Urothelium cell line (cell line): Measurements from ENCODE around the gene CPNE2.
A peak's percentile ranks its signal among the peaks of the same experiment; 100 is the strongest.
"Not testable (repeated sequence)": the region's sequence is repeated elsewhere in the genome, so short reads cannot be mapped to it uniquely, and the experiment has no call there.

Experiments used
- DNase-seq: peaks from one replicate; pipeline ENCODE4 v3.0.0; 2011; ENCODE audit warnings: low spot score, mixed read lengths
- FAIRE-seq: peaks from 2 replicates; lab custom pipeline; 2011; peaks lifted over from hg19 to GRCh38; lab: Jason Lieb, UNC

The CPNE2 gene

DNA sequence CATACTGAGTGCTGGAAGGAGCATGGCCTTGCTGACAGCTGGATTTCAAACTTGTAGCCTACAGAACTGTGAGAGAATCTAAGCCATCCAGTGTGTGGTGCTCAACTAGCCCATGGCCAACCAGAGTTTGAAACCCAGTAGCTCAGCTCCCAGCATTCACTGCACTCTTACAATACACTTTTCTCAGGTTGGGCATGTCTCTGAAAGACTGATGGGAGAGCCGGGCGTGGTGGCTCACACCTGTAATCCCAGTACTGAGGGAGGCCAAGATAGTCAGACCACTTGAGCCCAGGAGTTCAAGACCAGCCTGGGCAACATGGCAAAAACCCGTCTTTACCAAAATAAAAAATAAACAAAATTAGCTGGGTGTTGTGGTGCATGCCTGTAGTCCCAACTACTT lies 3.8 kb downstream of the CPNE2 start:
- FAIRE-seq (no peak), DNase-seq (no peak)

- FAIRE-seq (no peak), DNase-seq (no peak)
Observed at GRCh38 chr16:57096793-57097192, 4.4 kb downstream of the CPNE2 start.

- DNase-seq, result no peak
- FAIRE-seq, result no peak
Observed at GRCh38 chr16:57098188-57098841, 5.9 kb downstream of the CPNE2 start.

DNA sequence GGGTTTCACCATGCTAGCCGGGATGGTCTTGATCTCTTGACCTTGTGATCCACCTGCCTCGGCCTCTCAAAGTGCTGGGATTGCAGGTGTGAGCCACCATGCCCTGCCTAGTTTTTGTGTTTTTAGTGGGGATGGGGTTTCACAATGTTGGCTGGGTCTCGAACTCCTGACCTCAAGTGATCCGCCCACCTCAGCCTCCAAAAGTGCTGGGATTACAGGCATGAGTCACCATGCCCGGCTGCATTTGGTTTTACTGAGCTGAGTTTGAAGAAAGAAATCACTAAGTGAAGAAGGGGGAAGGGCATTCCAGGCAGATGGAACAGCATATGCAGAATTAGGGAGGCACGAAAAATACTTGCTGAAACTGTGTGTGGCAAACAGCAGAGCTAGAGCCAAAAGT lies 7.6 kb downstream of the CPNE2 start:
- FAIRE-seq, DNase-seq: not testable (repeated sequence)

GRCh38 chr16:57100445-57100844 lies 8.1 kb downstream of the CPNE2 start:
- no peak for FAIRE-seq
- DNase-seq, result no peak

DNA sequence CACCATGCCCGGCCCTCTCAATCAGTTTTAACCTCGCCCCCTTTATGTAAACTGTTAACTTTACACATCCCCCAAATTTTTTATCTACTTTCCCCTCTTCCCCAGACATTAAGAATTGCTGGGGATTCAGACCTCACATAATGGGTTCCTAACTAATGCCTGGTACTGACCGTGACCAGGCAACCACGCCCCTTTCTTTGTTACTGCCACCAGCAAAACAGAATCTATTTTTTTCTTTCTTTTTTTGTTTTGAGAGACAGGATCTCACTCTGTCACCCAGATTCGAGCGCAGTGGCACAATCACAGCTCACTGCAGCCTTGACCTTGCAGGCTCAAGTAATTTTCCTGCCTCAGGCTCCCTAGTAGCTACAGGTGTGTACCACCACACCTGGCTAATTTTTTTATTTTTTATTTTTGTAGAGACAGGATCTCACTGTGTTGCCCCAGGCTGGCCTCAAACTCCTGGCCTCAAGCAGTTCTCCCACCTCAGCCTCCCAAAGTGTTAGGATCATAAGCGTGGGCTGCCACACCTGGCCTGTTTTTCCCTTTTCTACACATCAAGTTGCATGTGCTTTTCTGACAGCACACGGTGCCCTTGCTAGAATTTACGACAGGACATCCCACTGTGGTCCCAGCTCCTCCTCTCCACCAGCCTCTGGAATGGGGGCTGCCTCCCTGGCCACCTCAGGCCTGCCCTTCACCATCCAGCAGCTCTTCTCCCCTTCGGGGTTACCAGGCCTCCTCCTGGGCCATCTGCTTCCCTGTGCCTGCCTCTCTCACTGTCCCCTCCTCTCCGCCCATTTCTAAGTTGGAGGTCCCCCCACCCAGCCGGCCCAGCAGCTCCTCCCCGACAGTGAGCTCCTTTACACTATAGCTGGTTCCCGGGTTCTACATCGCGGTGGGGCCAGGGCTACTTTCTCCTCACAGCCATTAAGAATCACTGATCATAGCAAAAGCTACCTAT lies 10.8 kb downstream of the CPNE2 start:
- FAIRE-seq, result no peak
- DNase-seq, result no peak

DNA sequence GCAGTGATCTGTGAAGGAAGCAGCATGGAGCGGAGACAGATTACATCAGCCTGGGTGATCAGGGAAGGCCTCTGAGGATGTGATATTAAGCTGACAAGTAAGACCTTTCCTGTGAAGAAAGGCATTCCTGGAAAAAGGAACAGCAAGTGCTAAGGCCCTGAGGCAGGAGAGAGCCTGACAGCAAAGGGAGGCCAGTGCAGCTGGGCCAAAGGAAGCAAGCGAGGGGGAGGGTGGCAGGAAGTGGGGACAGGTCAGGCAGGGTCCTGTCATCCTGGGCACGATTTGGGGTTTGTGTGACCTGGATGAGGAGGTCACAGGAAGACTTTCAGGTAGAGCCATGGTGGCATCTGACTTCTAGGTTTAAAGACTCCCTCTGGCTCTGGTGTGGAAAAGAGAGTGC lies 12.3 kb downstream of the CPNE2 start:
- DNase-seq (no peak), FAIRE-seq (peak; percentile 27)

GRCh38 chr16:57105184-57105583 lies 12.8 kb downstream of the CPNE2 start:
- FAIRE-seq (no peak), DNase-seq (no peak)

DNA sequence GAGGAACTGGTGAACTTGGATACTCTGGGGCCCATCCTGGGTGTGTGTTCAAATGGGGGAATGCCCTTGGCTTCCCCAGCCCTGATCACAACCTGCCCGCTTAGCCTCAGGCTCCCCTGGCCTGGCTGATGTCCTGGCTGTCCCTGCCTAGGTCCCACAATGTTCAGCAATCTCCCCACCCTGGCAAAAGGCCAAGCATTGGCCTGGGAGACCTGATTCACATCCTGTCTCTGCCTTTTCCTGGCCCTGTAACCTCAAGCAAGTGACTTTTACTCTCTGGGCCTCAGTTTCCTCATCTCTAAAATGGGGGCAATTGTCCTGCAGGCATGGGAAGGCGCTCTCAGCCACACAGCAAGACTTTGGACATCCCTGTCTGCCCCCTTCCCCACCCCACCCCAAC lies 14.4 kb downstream of the CPNE2 start:
- FAIRE-seq, result no peak
- no peak for DNase-seq

DNA sequence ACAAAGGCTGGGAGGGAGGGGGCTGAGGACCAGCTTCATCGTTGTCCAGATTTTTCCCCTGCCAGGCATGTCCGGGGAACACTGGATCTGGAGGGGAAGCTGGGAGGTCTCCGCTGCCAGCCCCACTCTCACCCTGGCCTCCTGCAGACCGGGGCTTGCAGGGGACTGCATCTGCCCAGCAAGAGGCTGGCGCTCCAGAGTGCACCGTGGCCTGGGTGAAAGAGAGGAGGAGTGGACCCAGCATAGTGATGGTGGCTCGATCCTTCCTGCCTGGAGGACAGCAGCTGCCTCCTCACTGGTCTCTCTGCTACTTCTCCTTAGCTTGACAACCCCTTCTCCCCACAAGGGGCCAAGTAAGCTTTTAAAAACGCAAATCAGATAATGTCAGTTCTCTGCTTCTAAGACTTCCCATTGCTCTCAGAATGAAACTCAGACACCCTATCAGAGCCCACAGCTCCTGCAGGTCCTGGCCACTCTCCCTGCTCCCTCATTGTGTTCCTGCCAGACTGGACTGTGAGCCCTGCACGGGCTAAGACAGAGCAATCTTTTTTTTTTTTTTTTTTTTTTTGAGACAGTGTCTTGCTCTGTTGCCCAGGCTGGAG lies 15.0 kb downstream of the CPNE2 start:
- DNase-seq (no peak), FAIRE-seq (no peak)

- FAIRE-seq, result no peak
- no peak for DNase-seq
Observed at GRCh38 chr16:57108432-57108831, 16.0 kb downstream of the CPNE2 start.

DNA sequence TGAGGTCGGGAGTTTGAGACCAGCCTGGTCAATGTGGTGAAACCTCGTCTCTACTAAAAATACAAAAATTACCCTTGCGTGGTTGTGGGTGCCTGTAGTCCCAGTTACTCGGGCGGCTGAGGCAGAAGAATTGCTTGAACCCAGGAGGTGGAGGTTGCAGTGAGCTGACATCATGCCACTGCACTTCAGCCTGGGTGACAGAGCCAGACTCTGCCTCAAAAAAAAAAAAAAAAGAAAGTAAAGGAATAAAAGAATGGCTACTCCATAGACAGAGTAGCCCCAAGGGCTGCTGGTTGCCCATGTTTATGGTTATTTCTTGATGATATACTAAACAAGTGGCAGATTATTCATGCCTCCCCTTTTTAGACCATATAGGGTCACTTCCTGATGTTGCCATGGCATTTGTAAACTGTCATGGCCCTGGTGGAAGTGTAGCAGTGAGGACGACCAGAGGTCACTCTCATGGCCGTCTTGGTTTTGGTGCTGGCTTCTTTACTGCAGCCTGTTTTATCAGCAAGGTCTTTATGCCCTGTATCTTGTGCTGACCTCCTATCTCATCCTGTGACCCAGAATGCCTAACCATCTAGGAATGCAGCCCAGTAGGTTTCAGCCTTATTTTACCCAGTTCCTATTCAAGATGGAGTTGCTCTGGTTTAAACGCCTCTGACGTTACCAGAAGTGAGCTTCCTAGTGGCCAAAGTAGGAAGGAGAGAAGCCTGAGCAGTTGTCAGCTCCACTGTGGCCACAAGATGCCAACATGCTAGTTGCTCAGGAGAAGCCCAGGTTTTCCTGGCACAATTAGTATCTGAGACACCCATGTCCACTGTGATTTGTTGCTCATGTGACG lies 17.1 kb downstream of the CPNE2 start:
- not testable (repeated sequence) for FAIRE-seq, DNase-seq

DNA sequence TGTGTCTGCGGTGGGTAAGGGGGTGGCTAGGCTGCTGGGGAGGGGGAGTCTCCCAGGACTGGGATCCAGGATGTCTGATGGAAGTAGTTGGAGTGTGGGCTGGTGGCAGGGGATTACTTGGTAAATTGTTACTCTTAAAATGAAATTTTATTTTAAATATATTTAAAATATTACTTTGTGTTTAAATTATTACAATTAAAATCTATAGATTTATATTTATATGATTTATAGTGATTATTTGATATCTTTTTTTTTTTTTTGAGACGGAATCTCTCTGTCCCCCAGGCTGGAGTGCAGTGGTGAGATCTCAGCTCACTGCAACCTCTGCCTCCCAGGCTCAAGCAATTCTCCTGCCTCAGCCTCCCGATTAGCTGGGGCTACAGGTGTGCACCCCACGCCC lies 18.6 kb downstream of the CPNE2 start:
- no peak for DNase-seq
- no peak for FAIRE-seq

GRCh38 chr16:57111420-57111819 lies 19.0 kb downstream of the CPNE2 start:
- DNase-seq, result no peak
- FAIRE-seq, result no peak

DNA sequence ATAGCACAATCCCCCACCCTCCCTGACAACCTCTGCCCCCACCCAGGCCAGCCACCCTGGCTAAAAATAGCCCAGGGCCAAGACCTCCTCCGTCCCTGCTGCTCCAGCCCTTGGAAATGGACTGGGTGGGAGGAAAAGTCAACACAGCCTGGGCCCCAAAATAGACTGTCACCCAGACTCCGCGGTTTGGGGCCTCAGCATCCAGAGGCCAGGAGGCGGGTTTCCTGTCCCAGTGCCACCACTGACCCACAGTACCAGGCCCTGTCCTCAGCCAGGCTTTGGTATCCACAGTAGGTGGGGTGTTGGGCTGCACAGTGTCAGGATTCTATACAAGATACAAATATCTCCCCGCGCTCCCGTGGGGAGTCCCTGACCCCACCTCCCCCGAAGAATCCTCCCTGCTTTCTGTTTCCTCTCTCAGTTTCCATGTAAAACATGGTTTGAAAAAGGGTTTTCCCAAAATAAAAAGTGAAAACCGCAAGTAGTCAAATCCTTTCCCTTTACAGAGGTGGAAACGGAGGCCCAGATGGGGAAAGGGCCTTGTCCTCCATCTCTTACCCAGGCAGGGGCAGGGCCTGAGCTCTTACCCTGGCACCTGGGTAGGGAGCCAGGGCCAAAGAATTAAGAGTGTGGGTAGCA lies 20.1 kb downstream of the CPNE2 start:
- DNase-seq, result no peak

DNA sequence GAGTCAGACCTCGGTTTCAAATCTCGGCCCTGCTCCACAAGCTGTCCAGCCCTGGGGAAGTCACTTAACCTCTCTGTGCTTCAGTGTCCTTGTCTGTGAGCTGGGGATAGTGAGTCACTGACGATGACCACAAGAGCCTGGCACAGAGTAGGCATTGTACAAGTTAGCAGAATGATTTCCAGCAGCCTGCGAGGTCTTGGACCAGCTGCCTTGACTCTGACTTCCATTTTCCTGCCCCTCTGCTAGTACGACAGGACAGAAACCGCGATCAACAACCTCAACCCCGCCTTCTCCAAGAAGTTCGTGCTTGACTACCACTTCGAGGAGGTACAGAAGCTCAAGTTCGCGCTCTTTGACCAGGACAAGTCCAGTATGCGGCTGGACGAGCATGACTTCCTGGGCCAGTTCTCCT lies 20.7 kb downstream of the CPNE2 start:
- FAIRE-seq, result no peak

More for the DNA sequence above, 20.1 kb downstream of the CPNE2 start:
- FAIRE-seq, result no peak

DNA sequence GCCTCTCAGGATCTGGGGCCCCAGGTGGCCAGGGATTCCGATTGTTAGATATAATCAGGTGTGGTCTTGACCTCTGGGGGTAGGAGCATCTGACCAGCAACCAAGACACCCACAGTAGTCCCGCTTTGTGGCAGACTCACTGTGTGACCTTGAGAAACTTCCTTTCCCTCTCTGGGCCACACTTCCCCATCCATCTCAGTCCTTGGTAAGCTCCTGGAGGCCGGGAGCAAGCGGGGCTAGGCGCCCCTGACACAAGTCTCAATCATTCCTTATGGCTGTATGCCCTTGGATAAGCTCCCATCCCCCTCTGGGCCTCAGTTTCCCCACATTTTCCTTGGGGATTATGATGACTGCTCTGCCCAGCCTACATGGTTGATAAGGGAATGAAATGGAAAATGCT lies 21.3 kb downstream of the CPNE2 start:
- DNase-seq (no peak), FAIRE-seq (no peak)

More for the DNA sequence above, 20.7 kb downstream of the CPNE2 start:
- DNase-seq, result no peak

- FAIRE-seq (no peak), DNase-seq (no peak)
Observed at GRCh38 chr16:57115168-57115513, 22.8 kb downstream of the CPNE2 start.

- DNase-seq, result no peak
- no peak for FAIRE-seq
Observed at GRCh38 chr16:57115514-57116182, 23.3 kb downstream of the CPNE2 start.
